Thoracic aorta (tissue), 2 donors: ENCODE data around the gene TBXT. TPM values are rescaled to one million over a fixed set of nuclear protein-coding genes. Genes with fewer than 3 reads are reported as not detected.

Experiments
- ATAC-seq: fragments of 150-250 bp; one replicate; pipeline ENCODE4 v1.8.0; 2017; ENCODE audit warnings: low read depth; ENCODE audit not compliant: insufficient number of reproducible peaks, low FRiP score
- DNase-seq: peaks from one replicate; pipeline ENCODE4 v3.0.0-alpha.2; 2020; ENCODE audit warnings: low spot score
- H3K27ac ChIP-seq, 2 donors: fragments of 200-600 bp; sonication (generic); 1 replicate in 1 of 2; 2 replicates in 1 of 2; pipeline ENCODE4 v1.5.1; 2016; ENCODE audit warnings: mild to moderate bottlenecking in 2 of 2, moderate library complexity in 2 of 2
- H3K27me3 ChIP-seq: fragments of 200-600 bp; sonication (generic); replicated peaks from 2 replicates; pipeline ENCODE4 v1.6.0; 2016; ENCODE audit warnings: mild to moderate bottlenecking; ENCODE audit not compliant: insufficient read depth
- H3K36me3 ChIP-seq: fragments of 200-600 bp; sonication (generic); one replicate; pipeline ENCODE4 v1.5.1; 2016
- H3K4me1 ChIP-seq, 2 donors: fragments of 200-600 bp; sonication (generic); 1 replicate in 1 of 2; 2 replicates in 1 of 2; pipeline versions ENCODE4 v1.5.1 to v1.6.0; 2016; ENCODE audit warnings: low read depth in 2 of 2, mild to moderate bottlenecking in 1 of 2; ENCODE audit not compliant: control insufficient read depth in 1 of 2
- H3K4me3 ChIP-seq: fragments of 200-600 bp; sonication (generic); 2 replicates; pipeline ENCODE4 v1.5.1; 2016; ENCODE audit warnings: mild to moderate bottlenecking
- H3K9me3 ChIP-seq: fragments of 200-600 bp; sonication (generic); 2 replicates; pipeline ENCODE4 v1.5.1; 2016
- CTCF ChIP-seq: fragments of 200-600 bp; sonication (generic); IDR thresholded peaks from one replicate; pipeline ENCODE4 v1.5.1; 2019; ENCODE audit warnings: antibody characterized with exemption
- total RNA-seq, 2 donors: library from RNA; depleted of rRNA; stranded (reverse); fragments of >200 nt; gene quantifications; one replicate each; pipeline versions ENCODE4 v1.1.0 to v1.2.3, GENCODE V29; 2016

The TBXT gene
- total RNA-seq: not detected

DNA sequence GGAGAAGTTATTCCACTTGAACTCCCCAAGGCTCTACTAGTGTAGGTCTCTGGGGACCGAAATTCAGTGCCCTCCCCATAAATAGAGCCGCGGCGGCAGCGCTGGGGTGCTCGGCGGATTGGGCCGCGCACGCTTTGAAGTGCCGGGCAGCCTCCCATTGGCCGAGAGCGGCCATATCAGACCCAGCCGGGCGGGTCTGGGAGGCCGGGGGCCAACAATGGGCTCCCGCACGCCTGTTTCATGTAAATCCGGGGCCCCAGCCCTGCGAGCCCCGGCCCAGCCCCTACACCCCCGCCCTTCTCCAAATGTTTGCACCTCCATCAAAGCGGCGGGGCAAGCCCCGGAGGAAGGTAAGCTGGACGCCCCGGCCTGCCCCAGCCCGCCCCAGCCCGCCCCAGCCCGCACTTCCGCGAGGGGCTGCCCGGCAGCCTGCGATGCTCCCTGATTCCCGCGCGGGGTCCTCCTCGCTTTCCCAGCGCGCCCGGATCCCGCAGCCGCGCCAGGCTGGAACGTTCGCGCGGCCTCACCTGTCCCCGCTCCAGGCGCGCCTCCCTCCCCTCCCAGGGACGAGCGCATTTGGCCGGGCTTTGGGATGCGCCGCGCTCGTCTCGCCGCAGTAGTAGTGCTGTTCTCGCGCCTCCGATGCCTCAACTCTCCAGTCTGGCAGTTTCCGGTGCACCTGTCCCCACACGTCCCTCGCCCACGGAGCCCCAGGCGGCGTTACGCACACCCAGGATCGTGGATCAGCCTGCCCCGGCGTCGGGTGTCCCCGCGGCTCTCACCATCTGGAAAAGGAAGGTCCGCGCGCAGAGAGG, at the start of gene TBXT:
Gene TBXT, minus strand, starts transcription at position 51 of the 815 bp plus-strand sequence. CDS start 260 bp downstream, outside the sequence.
- Histone ChIP-seq H3K4me3 (peak within 1 kb of the TSS; percentile 44), H3K4me1 (peaks cover 0 to 4% of the 10 kb centered on the region in 2 donors), H3K27me3 (no peaks in the 10 kb centered on the region), H3K27ac (no peak within 1 kb of the TSS), H3K36me3 (no peaks in the 10 kb centered on the region), H3K9me3 (no peaks in the 10 kb centered on the region)
- DNase-seq (no peak), ATAC-seq (no peak)
- no peak for TF ChIP-seq CTCF

- Histone ChIP-seq H3K27me3 (no peaks in the 10 kb centered on the region), H3K4me3 (no peak overlapping the region), H3K9me3 (no peaks in the 10 kb centered on the region), H3K36me3 (no peaks in the 10 kb centered on the region), H3K27ac (no peak overlapping the region), H3K4me1 (no peaks in the 10 kb centered on the region)
- DNase-seq (no peak), ATAC-seq (no peak)
- TF ChIP-seq CTCF: no peak
Measured at GRCh38 chr6:166207284-166207561, 39.6 kb upstream of the TBXT start.

GRCh38 chr6:166206510-166207283, 39.0 kb upstream of the TBXT start:
- ATAC-seq: no peak
- Histone ChIP-seq H3K4me3 (no peak overlapping the region), H3K9me3 (no peaks in the 10 kb centered on the region), H3K27ac (no peak overlapping the region), H3K27me3 (no peaks in the 10 kb centered on the region), H3K4me1 (no peaks in the 10 kb centered on the region), H3K36me3 (no peaks in the 10 kb centered on the region)
- DNase-seq: no peak
- no peak for TF ChIP-seq CTCF

- Histone ChIP-seq H3K4me3 (no peak overlapping the region), H3K36me3 (no peaks in the 10 kb centered on the region), H3K9me3 (no peaks in the 10 kb centered on the region), H3K27me3 (no peaks in the 10 kb centered on the region), H3K4me1 (no peaks in the 10 kb centered on the region), H3K27ac (no peak overlapping the region)
- DNase-seq: no peak
- no peak for TF ChIP-seq CTCF
- no peak for ATAC-seq
Measured at GRCh38 chr6:166206066-166206465, 38.4 kb upstream of the TBXT start.

GRCh38 chr6:166204852-166205650, 37.4 kb upstream of the TBXT start:
- Histone ChIP-seq H3K4me1 (no peaks in the 10 kb centered on the region), H3K9me3 (no peaks in the 10 kb centered on the region), H3K4me3 (no peak overlapping the region), H3K27me3 (no peaks in the 10 kb centered on the region), H3K27ac (no peak overlapping the region), H3K36me3 (no peaks in the 10 kb centered on the region)
- DNase-seq (no peak), ATAC-seq (no peak)
- no peak for TF ChIP-seq CTCF
